Peyer's patch (tissue), 4 donors: ENCODE data around the gene C1QTNF2. TPM values are rescaled to one million over a fixed set of nuclear protein-coding genes. Genes with fewer than 3 reads are reported as not detected.

ENCODE experiments used
- DNase-seq, 3 donors: peaks; one replicate each; pipeline ENCODE4 v3.0.0-alpha.2; 2017 to 2019
- H3K27ac ChIP-seq, 4 donors: fragments of 200-600 bp; sonication (generic); one replicate each; pipeline ENCODE4 v1.5.1; 2016 to 2019
- H3K27me3 ChIP-seq, 2 donors: fragments of 200-600 bp; sonication (generic); one replicate each; pipeline ENCODE4 v1.5.1; 2019
- H3K36me3 ChIP-seq, 3 donors: fragments of 200-600 bp; sonication (generic); one replicate each; pipeline ENCODE4 v1.5.1; 2016 to 2019
- H3K4me1 ChIP-seq, 4 donors: fragments of 200-600 bp; sonication (generic); one replicate each; pipeline ENCODE4 v1.5.1; 2016 to 2019
- H3K4me3 ChIP-seq, 4 donors: fragments of 200-600 bp; sonication (generic); 1 replicate in 3 of 4; 2 replicates in 1 of 4; pipeline ENCODE4 v1.5.1; 2016 to 2019; ENCODE audit warnings: mild to moderate bottlenecking in 1 of 4
- H3K9me3 ChIP-seq, 4 donors: fragments of 200-600 bp; sonication (generic); one replicate each; pipeline ENCODE4 v1.5.1; 2016 to 2019; ENCODE audit warnings: mild to moderate bottlenecking in 1 of 4
- POLR2A ChIP-seq, 2 donors: fragments of 450-650 bp; IDR thresholded peaks; one replicate each; pipeline ENCODE4 v1.5.1; 2017; ENCODE audit warnings: antibody characterized with exemption in 2 of 2, mild to moderate bottlenecking in 2 of 2, moderate library complexity in 2 of 2
- total RNA-seq, 4 donors: library from RNA; depleted of rRNA; stranded (reverse); fragments of >200 nt; gene quantifications; one replicate each; pipeline ENCODE4 v1.1.0, GENCODE V29; 2016
- TF ChIP-seq, protein P1 (sequence below), 6 experiments: fragments of 450-650 bp in 4 of 6; fragments of 200-600 bp in 2 of 6; sonication (generic) in 1 of 6; IDR thresholded peaks; one replicate each; pipeline ENCODE4 v1.5.1; 2017 to 2019; ENCODE audit warnings: antibody characterized with exemption in 6 of 6, mild to moderate bottlenecking in 3 of 6, moderate library complexity in 1 of 6

Gene C1QTNF2
- total RNA-seq, 4 donors from 2014 or later: 0.54 to 2.8 (median 0.88) TPM; not detected in 1

DNA sequence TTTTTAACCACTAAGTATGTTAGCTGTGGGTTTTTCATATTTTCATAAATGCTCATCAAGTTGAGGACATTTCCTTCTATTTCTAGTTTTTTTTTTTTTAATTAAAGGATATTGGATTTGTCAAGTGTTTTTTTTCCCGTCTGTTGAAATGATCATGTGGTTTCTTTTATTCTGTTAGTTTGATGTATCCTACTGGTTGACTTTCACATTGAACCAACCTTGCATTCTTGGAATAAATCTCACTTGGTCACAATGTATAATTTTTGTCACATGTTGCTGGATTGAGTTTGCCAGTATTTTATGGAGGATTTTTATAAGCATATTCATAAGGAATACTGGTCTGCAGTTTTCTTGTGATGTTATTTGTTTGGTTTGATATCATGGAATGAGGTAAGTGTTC lies 17.0 kb upstream of the C1QTNF2 start:
- Histone ChIP-seq H3K4me3 (no peak overlapping the region), H3K36me3 (no peaks in the 10 kb centered on the region), H3K27ac (no peak overlapping the region), H3K9me3 (peaks cover 0 to 5% (median 0%) of the 10 kb centered on the region in 4 donors), H3K27me3 (no peaks in the 10 kb centered on the region), H3K4me1 (no peaks in the 10 kb centered on the region)
- DNase-seq: no peak
- TF ChIP-seq, protein P1, sequence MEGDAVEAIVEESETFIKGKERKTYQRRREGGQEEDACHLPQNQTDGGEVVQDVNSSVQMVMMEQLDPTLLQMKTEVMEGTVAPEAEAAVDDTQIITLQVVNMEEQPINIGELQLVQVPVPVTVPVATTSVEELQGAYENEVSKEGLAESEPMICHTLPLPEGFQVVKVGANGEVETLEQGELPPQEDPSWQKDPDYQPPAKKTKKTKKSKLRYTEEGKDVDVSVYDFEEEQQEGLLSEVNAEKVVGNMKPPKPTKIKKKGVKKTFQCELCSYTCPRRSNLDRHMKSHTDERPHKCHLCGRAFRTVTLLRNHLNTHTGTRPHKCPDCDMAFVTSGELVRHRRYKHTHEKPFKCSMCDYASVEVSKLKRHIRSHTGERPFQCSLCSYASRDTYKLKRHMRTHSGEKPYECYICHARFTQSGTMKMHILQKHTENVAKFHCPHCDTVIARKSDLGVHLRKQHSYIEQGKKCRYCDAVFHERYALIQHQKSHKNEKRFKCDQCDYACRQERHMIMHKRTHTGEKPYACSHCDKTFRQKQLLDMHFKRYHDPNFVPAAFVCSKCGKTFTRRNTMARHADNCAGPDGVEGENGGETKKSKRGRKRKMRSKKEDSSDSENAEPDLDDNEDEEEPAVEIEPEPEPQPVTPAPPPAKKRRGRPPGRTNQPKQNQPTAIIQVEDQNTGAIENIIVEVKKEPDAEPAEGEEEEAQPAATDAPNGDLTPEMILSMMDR (IDR thresholded peaks at IDR 0.05): no peak
- no peak for TF ChIP-seq POLR2A (IDR thresholded peaks at IDR 0.05)

DNA sequence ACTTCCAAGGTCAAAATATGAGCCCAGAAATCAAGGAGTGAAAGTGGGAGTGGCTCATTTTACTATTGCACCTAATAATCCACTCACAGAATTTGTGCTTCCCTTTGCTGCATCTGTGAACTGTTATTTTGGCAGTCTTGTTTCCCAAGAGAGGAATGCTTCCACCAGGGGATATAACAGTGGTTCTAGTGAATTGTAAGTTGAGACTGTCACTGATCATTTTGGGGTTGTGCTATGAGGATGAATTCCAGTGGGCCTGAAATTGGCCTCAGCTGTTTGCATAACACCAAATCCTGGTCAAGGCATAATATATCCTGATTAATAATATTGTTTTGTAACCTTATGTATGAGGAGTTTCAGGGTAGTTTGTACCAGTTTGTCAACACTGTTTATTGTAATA lies 15.1 kb upstream of the C1QTNF2 start:
- H3K4me1 ChIP-seq: no peaks in the 10 kb centered on the region
- no peak overlapping the region for H3K4me3 ChIP-seq
- H3K9me3 ChIP-seq: peaks cover 0 to 5% (median 0%) of the 10 kb centered on the region in 4 donors
- no peak overlapping the region for H3K27ac ChIP-seq
- no peaks in the 10 kb centered on the region for H3K36me3 ChIP-seq
- TF ChIP-seq, protein P1 (IDR thresholded peaks at IDR 0.05): no peak
- TF ChIP-seq POLR2A (IDR thresholded peaks at IDR 0.05): no peak
- no peaks in the 10 kb centered on the region for H3K27me3 ChIP-seq
- DNase-seq: no peak

DNA sequence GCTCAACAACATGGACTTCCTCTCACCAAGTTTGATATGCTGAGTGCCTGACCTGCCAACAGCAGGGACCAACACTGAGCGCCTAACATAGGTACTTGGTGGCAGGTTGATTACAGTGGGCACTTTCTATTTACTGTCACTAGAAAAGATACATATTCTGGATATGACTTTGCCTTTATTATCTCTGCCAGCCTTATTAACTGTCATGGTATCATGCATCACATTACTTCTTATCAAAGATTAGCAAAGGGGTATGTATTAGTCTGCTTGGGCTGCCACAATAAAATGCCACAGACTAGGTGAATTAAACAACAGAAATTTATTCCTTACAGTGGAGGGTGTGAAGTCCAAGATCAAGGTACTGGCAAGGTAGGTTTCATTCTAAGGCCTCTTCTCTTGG lies 14.3 kb upstream of the C1QTNF2 start:
- no peak for DNase-seq
- H3K27ac ChIP-seq: no peak overlapping the region
- no peak overlapping the region for H3K4me3 ChIP-seq
- H3K4me1 ChIP-seq: no peaks in the 10 kb centered on the region
- no peak for TF ChIP-seq POLR2A (IDR thresholded peaks at IDR 0.05)
- TF ChIP-seq, protein P1 (IDR thresholded peaks at IDR 0.05): no peak
- peaks cover 0 to 5% (median 0%) of the 10 kb centered on the region in 4 donors for H3K9me3 ChIP-seq
- no peaks in the 10 kb centered on the region for H3K36me3 ChIP-seq
- no peaks in the 10 kb centered on the region for H3K27me3 ChIP-seq

DNA sequence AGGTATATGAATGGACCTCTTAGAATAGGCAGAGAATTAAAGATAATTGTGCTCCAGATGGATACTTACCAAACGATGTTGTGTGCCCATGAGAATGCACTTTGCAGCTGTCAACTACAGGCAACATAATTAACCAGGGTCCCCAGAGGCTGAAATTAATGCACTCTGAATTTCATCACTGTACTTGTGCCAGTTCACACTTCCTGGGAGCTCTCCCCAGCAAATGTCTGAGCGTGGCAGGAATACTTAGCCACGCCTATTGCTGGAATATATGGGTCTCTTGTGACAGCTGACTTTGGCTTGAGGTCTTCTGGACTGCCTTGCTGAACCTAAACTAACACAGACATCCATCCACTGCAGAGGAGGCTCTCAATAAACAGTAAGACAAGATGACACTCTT lies 11.9 kb upstream of the C1QTNF2 start:
- H3K27me3 ChIP-seq: no peaks in the 10 kb centered on the region
- TF ChIP-seq, protein P1 (IDR thresholded peaks at IDR 0.05): no peak
- no peak overlapping the region for H3K27ac ChIP-seq
- H3K4me3 ChIP-seq: no peak overlapping the region
- H3K36me3 ChIP-seq: no peaks in the 10 kb centered on the region
- no peak for DNase-seq
- peaks cover 0 to 4% (median 0%) of the 10 kb centered on the region in 4 donors for H3K9me3 ChIP-seq
- H3K4me1 ChIP-seq: no peaks in the 10 kb centered on the region

DNA sequence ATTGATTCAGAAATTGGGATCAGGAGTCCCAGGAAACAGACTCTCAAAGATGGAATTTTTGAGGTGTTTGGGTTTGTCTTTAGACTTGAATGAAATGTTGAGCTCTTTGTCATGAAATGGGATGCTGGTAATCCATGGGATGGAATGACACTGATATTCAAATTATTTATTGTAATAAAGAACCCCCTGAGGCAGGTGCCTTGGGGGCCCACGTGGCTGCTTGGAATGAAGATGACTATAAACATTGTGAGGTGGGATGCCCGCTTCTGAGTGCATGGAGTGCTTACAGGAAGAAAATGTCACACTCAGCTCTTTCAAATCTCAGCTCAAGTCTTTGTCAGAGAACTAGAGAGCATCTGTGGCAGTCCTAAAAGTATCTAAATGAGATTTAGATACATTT lies 9.6 kb upstream of the C1QTNF2 start:
- no peak for TF ChIP-seq POLR2A (IDR thresholded peaks at IDR 0.05)
- TF ChIP-seq, protein P1 (IDR thresholded peaks at IDR 0.05): no peak
- H3K4me3 ChIP-seq: no peak overlapping the region
- H3K4me1 ChIP-seq: no peaks in the 10 kb centered on the region
- H3K27me3 ChIP-seq: no peaks in the 10 kb centered on the region
- no peaks in the 10 kb centered on the region for H3K36me3 ChIP-seq
- H3K27ac ChIP-seq: no peak overlapping the region
- H3K9me3 ChIP-seq: no peaks in the 10 kb centered on the region
- no peak for DNase-seq

DNA sequence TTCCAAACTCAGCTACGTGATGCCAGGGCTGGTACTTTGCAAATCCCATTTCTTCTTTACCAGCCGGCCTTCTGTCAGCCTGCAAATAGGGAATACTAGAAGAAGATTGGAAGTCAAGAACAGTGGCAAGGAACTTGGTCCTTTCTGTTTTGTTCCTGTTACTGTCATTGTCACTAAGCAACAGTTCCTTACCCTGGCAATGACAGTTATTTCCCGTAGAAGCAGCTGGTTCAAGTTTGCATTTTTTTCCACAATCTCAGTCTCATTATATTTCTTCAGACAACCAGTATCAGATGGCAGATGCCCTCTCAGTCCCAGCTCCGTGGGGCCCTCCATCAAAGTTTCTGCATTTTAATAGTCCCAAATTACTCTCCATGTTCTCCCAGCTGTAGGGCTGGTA lies 9.1 kb upstream of the C1QTNF2 start:
- H3K27ac ChIP-seq: no peak overlapping the region
- H3K36me3 ChIP-seq: no peaks in the 10 kb centered on the region
- no peak for TF ChIP-seq POLR2A (IDR thresholded peaks at IDR 0.05)
- TF ChIP-seq, protein P1 (IDR thresholded peaks at IDR 0.05): no peak
- H3K4me3 ChIP-seq: no peak overlapping the region
- no peak for DNase-seq
- H3K27me3 ChIP-seq: no peaks in the 10 kb centered on the region
- H3K9me3 ChIP-seq: no peaks in the 10 kb centered on the region
- no peaks in the 10 kb centered on the region for H3K4me1 ChIP-seq
